Activated naive CD4-positive, alpha-beta T cell treated with anti-CD3 and anti-CD28 coated beads, Interleukin-2, amount 50 U/mL, for 16 hours (primary cell): ENCODE data around the gene PI4KA.

Experiments
- DNase-seq: peaks from one replicate; pipeline ENCODE4 v3.0.0-alpha.2; 2020

PI4KA gene

GRCh38 chr22:20814221-20814808 is 44.3 kb downstream of the PI4KA start:
- DNase-seq: no peak

GRCh38 chr22:20813056-20813455 is 45.6 kb downstream of the PI4KA start:
- no peak for DNase-seq

- no peak for DNase-seq
Measured at GRCh38 chr22:20811971-20812660, 46.5 kb downstream of the PI4KA start.

- DNase-seq: no peak
Measured at GRCh38 chr22:20811171-20811570, 47.4 kb downstream of the PI4KA start.

GRCh38 chr22:20810645-20811044 is 48.0 kb downstream of the PI4KA start:
- DNase-seq: peak; percentile 34

- DNase-seq: no peak
Measured at GRCh38 chr22:20809538-20810185, 48.9 kb downstream of the PI4KA start.

- DNase-seq: no peak
Measured at GRCh38 chr22:20808844-20809243, 49.8 kb downstream of the PI4KA start.

- no peak for DNase-seq
Measured at GRCh38 chr22:20807315-20807752, 51.3 kb downstream of the PI4KA start.

- DNase-seq: no peak
Measured at GRCh38 chr22:20805972-20806471, 52.6 kb downstream of the PI4KA start.

GRCh38 chr22:20804650-20805049 is 54.0 kb downstream of the PI4KA start:
- DNase-seq: no peak

GRCh38 chr22:20803696-20804324 is 54.8 kb downstream of the PI4KA start:
- DNase-seq: peak; percentile 41

- DNase-seq: no peak
Measured at GRCh38 chr22:20802922-20803553, 55.6 kb downstream of the PI4KA start.

- DNase-seq: no peak
Measured at GRCh38 chr22:20802452-20802851, 56.2 kb downstream of the PI4KA start.

GRCh38 chr22:20799449-20799848 is 59.2 kb downstream of the PI4KA start:
- DNase-seq: no peak

GRCh38 chr22:20798974-20799373 is 59.6 kb downstream of the PI4KA start:
- DNase-seq: no peak

GRCh38 chr22:20798218-20798617 is 60.4 kb downstream of the PI4KA start:
- DNase-seq: no peak

GRCh38 chr22:20796731-20797130 is 61.9 kb downstream of the PI4KA start:
- DNase-seq: no peak

GRCh38 chr22:20794650-20795413 is 63.8 kb downstream of the PI4KA start:
- no peak for DNase-seq

GRCh38 chr22:20793748-20794649 is 64.6 kb downstream of the PI4KA start:
- no peak for DNase-seq

- no peak for DNase-seq
Measured at GRCh38 chr22:20792966-20793728, 65.5 kb downstream of the PI4KA start.
